GM12878 (cell line): ENCODE measurements around the gene SMARCE1. TPM values are rescaled to one million over a fixed set of nuclear protein-coding genes. Genes with fewer than 3 reads are reported as not detected.

Experiments used
- CBX5 ChIP-seq: sonication (generic); IDR thresholded peaks from 2 replicates; pipeline ENCODE4 v1.6.1; 2016; ENCODE audit warnings: low read depth, moderate library complexity, mild to moderate bottlenecking, inconsistent platforms
- POLR2A ChIP-seq: IDR thresholded peaks from 2 replicates; pipeline ENCODE4 v1.6.1; 2011; ENCODE audit warnings: low read depth, mild to moderate bottlenecking, low read length
- REST ChIP-seq: IDR thresholded peaks from 2 replicates; pipeline ENCODE4 v1.6.1; 2012; ENCODE audit warnings: mild to moderate bottlenecking, low read depth, low read length
- STAT1 ChIP-seq: fragments of 450-650 bp; conservative IDR thresholded peaks from 2 replicates; pipeline ENCODE4 v1.6.1; 2014; ENCODE audit warnings: antibody characterized with exemption, mild to moderate bottlenecking
- ZBTB11 ChIP-seq: fragments of 450-650 bp; formaldehyde crosslinking; IDR thresholded peaks from 2 replicates; pipeline ENCODE4 v1.5.0; 2022; ENCODE audit warnings: mild to moderate bottlenecking, missing genetic modification characterization
- polyA plus RNA-seq, 11 experiments: library from polyadenylated mRNA; depleted of rRNA in 4 of 11; unstranded in 6 of 11; stranded (reverse) in 5 of 11; fragments of >200 nt; fragmentation: Nextera tagmentation in 4 of 11; fragmentation: Illumina TruSeq in 1 of 11; extraction: Ambion mirVana in 4 of 11; extraction: Trizol in 1 of 11; gene quantifications; 1 replicate in 1 of 11; 2 replicates in 10 of 11; pipeline versions ENCODE4 v1.2.1 to v1.2.3, GENCODE V29; 2011 to 2016; ENCODE audit warnings: inconsistent platforms in 2 of 11, missing spikeins in 2 of 11, low read depth in 1 of 11
- total RNA-seq, 4 experiments: library from RNA; depleted of rRNA in 3 of 4; stranded (reverse); fragments of >200 nt in 3 of 4; fragmentation: Illumina TruSeq in 1 of 4; extraction: Trizol in 1 of 4; gene quantifications; 2 replicates each; pipeline versions ENCODE4 v1.2.1 to v1.2.3, GENCODE V29; 2013 to 2021

SMARCE1 gene
- total and polyA plus RNA-seq, 10 of the 15 experiments (the other 5 are each of a cell fraction or from before 2014, with no cell fraction given) = 87.9 to 191 (median 132) TPM

GRCh38 chr17:40646791-40647623, 611 bp downstream of the SMARCE1 start (continued):
- TF ChIP-seq ZBTB11 (CRISPR knock-in tag) (peak; percentile 65), STAT1 (no peak), REST (0 out of 2 replicates have a peak, but pooled peaks have one; percentile 5), POLR2A (no peak; the same call in 1 of the 2 replicates), CBX5 (no peak)
